Caco-2 (cell line): Measurements from ENCODE around the gene DSCAML1. TPM values are rescaled to one million over a fixed set of nuclear protein-coding genes. Genes with fewer than 3 reads are reported as not detected.

Source experiments
- BruUV-seq: library from RNA; stranded (reverse); fragments of 400-500 nt; replicated peaks from 2 replicates; lab custom pipeline; 2021; lab: Mats Ljungman, UMichigan
- CTCF ChIA-PET: fragments of 300-600 bp; sonication (Branson Sonifier 250); formaldehyde crosslinking; loops from one replicate; lab custom pipeline; 2022; ENCODE audit warnings: antibody characterized with exemption; lab: Charles Lee
- POLR2A ChIA-PET: fragments of 300-600 bp; sonication (Branson Sonifier 250); formaldehyde crosslinking; loops from one replicate; lab custom pipeline; 2022; ENCODE audit warnings: antibody characterized with exemption; lab: Charles Lee
- DNase-seq, 2 experiments: peaks; one replicate each; pipeline versions ENCODE4 v3.0.0 to v3.0.0-alpha.2; 2020 to 2022
- H3K27me3 ChIP-seq: replicated peaks from 2 replicates; pipeline ENCODE4 v1.6.0; 2011; ENCODE audit warnings: low read length; ENCODE audit not compliant: control insufficient read depth, insufficient read depth
- H3K36me3 ChIP-seq: 2 replicates; pipeline ENCODE4 v1.5.1; 2011; ENCODE audit warnings: low read length; ENCODE audit not compliant: control insufficient read depth, insufficient read depth
- H3K4me1 ChIP-seq: fragments of 250-450 bp; sonication (Bioruptor Pico); 2 replicates; pipeline ENCODE4 v1.5.1; 2020; ENCODE audit warnings: mild to moderate bottlenecking
- H3K4me3 ChIP-seq: 2 replicates; pipeline ENCODE4 v1.5.1; 2011; ENCODE audit warnings: low read depth, mild to moderate bottlenecking, control low read depth, low read length
- H3K9me3 ChIP-seq: fragments of 250-450 bp; sonication (Bioruptor Pico); 2 replicates; pipeline ENCODE4 v1.5.1; 2020; ENCODE audit warnings: mild to moderate bottlenecking, moderate library complexity
- H3K27ac Mint-ChIP-seq: one replicate; pipeline ENCODE4 v1.8.0; 2022; ENCODE audit warnings: mixed read lengths; ENCODE audit not compliant: unreplicated experiment
- H3K27me3 Mint-ChIP-seq: one replicate; pipeline ENCODE4 v1.8.0; 2022; ENCODE audit warnings: mixed read lengths; ENCODE audit not compliant: insufficient read depth, unreplicated experiment
- H3K36me3 Mint-ChIP-seq: one replicate; pipeline ENCODE4 v1.8.0; 2022; ENCODE audit warnings: mild to moderate bottlenecking, mixed read lengths; ENCODE audit not compliant: insufficient read depth, unreplicated experiment
- H3K4me1 Mint-ChIP-seq: one replicate; pipeline ENCODE4 v1.8.0; 2022; ENCODE audit warnings: low read depth, mixed read lengths; ENCODE audit not compliant: unreplicated experiment
- H3K4me3 Mint-ChIP-seq: one replicate; pipeline ENCODE4 v1.8.0; 2022; ENCODE audit warnings: mild to moderate bottlenecking, moderate library complexity, mixed read lengths; ENCODE audit not compliant: unreplicated experiment
- H3K9me3 Mint-ChIP-seq: one replicate; pipeline ENCODE4 v1.8.0; 2022; ENCODE audit warnings: mixed read lengths; ENCODE audit not compliant: unreplicated experiment
- intact Hi-C: fragments of 100-400 bp; cut with micrococcal nuclease; formaldehyde crosslinking; loops from one replicate; pipeline ENCODE4 v1.10.0; 2022; ENCODE audit not compliant: unreplicated experiment
- total RNA-seq: library from RNA; stranded (reverse); gene quantifications from 2 replicates; pipeline ENCODE4 v1.2.3, GENCODE V29; 2022
- TF ChIP-seq, protein P1 (sequence below), 2 experiments: fragments of 200-600 bp in 1 of 2; IDR thresholded peaks; 1 replicate in 1 of 2; 2 replicates in 1 of 2; pipeline versions ENCODE4 v1.5.1 to v1.8.0; 2011 to 2022; ENCODE audit warnings: antibody characterized with exemption in 1 of 2, control low read depth in 1 of 2, inconsistent platforms in 1 of 2, low read depth in 1 of 2, low read length in 1 of 2, mild to moderate bottlenecking in 1 of 2, moderate library complexity in 1 of 2; ENCODE audit not compliant: insufficient read depth in 1 of 2, severe bottlenecking in 1 of 2, unreplicated experiment in 1 of 2

The DSCAML1 gene
- total RNA-seq, 1 experiment from 2014 or later, result not detected

DNA sequence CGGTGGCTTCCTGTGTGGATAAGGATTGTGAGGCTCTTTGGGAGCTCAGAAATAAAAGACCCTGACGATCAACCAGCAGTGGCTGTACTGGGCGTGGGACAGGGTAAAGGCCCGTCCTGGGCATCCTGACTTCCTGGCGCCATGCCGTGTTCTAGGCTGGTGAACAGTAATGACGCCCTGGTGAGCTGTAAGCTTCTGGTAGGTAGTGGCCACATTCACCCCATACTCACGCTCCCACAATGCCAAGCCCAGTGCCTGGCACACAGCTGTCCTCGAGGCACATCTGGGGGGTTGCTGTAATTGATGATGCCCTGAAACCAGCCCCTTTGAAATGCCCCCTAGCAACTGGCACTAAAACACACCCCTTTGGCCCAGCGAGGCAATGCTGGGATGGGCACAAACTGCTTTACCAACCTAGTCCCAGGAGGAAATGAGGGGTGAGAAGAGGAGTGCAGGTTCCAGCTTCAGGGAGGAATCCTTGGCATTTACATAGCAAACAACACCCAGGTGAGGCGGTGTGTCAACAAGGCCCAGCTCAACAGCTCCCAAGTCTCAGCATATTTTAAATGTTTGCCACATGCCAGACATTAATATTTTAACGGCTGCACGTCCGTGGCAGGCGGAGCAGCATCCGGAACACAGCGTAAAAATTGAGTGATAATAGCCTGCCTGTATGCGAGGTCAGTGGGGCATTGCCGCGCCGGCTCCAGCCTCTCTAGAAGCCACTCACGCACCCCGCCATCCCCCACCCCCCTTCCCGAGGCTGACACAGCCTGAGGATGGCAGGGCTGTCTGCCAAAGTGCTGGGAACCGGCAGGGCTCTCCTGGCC lies 79.3 kb downstream of the DSCAML1 start:
- intact Hi-C loops, result loop anchor here (1.0 to 5.0 kb wide), 4 partner anchors 14 to 90 kb away; no protein-coding TSS in a partner anchor
- CTCF ChIA-PET, result interaction anchor here (0.7 to 1.5 kb wide), 3 partner anchors 9 to 291 kb away, joined by 3 to 4 read pairs (median 3); no protein-coding TSS in a partner anchor
- Mint-ChIP-seq H3K36me3 (no peaks in the 10 kb centered on the region), H3K4me1 (peaks cover 45% of the 10 kb centered on the region), H3K27ac (peak overlapping the region; percentile 96), H3K9me3 (no peaks in the 10 kb centered on the region), H3K4me3 (peak overlapping the region; percentile 75), H3K27me3 (no peaks in the 10 kb centered on the region)
- no peaks in the 10 kb centered on the region for H3K27me3 ChIP-seq
- peak; percentile 90 to 95 for DNase-seq
- H3K9me3 ChIP-seq, result no peaks in the 10 kb centered on the region
- BruUV-seq, result TSS peak; percentile 98
- no peaks in the 10 kb centered on the region for H3K36me3 ChIP-seq
- H3K4me1 ChIP-seq, result peaks cover 49% of the 10 kb centered on the region
- H3K4me3 ChIP-seq, result peak overlapping the region; percentile 15
- POLR2A ChIA-PET, result interaction anchor here (0.6 to 1.0 kb wide), 5 partner anchors 9 to 50 kb away, joined by 3 to 4 read pairs (median 3); no protein-coding TSS in a partner anchor
- TF ChIP-seq, protein P1, sequence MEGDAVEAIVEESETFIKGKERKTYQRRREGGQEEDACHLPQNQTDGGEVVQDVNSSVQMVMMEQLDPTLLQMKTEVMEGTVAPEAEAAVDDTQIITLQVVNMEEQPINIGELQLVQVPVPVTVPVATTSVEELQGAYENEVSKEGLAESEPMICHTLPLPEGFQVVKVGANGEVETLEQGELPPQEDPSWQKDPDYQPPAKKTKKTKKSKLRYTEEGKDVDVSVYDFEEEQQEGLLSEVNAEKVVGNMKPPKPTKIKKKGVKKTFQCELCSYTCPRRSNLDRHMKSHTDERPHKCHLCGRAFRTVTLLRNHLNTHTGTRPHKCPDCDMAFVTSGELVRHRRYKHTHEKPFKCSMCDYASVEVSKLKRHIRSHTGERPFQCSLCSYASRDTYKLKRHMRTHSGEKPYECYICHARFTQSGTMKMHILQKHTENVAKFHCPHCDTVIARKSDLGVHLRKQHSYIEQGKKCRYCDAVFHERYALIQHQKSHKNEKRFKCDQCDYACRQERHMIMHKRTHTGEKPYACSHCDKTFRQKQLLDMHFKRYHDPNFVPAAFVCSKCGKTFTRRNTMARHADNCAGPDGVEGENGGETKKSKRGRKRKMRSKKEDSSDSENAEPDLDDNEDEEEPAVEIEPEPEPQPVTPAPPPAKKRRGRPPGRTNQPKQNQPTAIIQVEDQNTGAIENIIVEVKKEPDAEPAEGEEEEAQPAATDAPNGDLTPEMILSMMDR (IDR thresholded peaks at IDR 0.05; ENCODE audit: insufficient read depth in 1 of 2, low read depth in 1 of 2, low read length in 1 of 2, severe bottlenecking in 1 of 2, unreplicated experiment in 1 of 2), result no peak

DNA sequence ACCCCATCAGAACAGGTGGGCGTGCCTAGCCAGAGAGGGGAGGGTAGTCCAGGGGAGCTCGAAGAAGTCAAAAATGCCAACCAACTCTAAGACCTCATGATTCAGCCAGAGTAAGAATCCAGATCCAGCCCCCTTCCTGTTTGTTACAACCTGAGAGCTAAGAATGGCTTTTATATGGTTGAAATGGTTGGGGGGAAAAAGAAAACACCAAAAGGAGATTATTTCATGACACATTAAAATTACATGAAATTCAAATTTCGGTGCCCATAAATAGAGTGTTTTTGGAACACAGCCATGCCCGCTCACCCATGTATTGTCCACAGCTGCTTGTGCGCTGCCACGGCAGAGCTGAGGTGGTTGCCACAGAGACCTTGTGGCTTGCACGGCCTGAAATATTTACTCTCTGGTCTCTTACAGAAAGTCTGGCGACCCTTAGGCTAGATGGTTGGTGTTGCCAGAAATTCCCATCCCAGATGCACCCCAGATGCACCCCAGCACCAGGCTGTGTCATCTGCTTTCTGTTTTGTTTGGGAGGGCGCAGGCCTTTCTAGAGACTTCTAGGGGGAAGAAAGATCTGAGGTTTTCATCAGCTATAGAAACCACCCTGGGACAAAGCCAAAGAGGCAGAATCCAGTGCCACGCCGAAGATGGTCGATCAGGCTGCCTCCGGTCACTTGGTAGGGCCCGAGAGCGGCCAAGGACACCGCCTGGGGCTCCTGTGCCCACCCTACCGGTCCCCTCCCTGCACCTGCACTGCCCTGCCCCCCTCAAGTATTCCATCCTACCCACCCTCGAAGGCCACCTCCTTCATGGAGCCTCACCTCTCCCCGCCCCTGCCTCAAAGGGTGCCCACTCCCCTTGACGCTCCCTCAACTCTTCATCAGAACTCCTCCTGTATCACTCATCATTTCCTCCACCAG lies 80.2 kb downstream of the DSCAML1 start:
- Histone ChIP-seq H3K4me3 (no peak overlapping the region), H3K36me3 (no peaks in the 10 kb centered on the region), H3K27me3 (no peaks in the 10 kb centered on the region), H3K9me3 (no peaks in the 10 kb centered on the region), H3K4me1 (peaks cover 49% of the 10 kb centered on the region)
- TF ChIP-seq, protein P1 (IDR thresholded peaks at IDR 0.05; ENCODE audit: insufficient read depth in 1 of 2, low read depth in 1 of 2, low read length in 1 of 2, severe bottlenecking in 1 of 2, unreplicated experiment in 1 of 2), result no peak
- Mint-ChIP-seq H3K27ac (peak overlapping the region; percentile 96), H3K4me3 (no peak overlapping the region), H3K4me1 (peaks cover 38% of the 10 kb centered on the region), H3K27me3 (no peaks in the 10 kb centered on the region), H3K36me3 (no peaks in the 10 kb centered on the region), H3K9me3 (no peaks in the 10 kb centered on the region)
- DNase-seq, result no peak
- ChIA-PET CTCF (interaction anchor here (0.6 to 1.5 kb wide), 4 partner anchors 10 to 291 kb away, joined by 4 read pairs; partner anchors contain the start of gene FXYD6), POLR2A (no interaction called here)
- BruUV-seq, result no TSS peak
- intact Hi-C loops, result loop anchor here (5.0 kb wide), 1 partner anchor 91 kb away; no protein-coding TSS in a partner anchor

DNA sequence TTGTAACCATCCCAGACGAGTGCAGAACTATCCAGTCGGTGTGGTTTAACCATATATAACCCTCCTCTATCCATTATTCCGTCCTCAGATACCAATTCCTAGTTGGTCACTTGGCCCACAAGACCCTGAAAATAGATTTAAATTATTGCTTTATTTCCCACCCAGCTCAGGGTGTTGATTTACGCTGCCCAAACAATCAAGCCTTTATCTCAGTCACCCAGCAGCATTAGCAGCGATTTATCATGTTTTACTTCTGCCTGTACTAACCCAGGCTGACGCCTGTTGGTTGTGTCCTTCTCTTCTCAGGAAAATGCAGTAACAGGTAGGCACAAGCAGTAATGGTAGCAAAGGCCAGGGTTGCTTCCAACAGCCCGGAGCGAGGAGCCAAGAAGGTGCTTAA lies 81.2 kb downstream of the DSCAML1 start:
- Mint-ChIP-seq H3K36me3 (no peaks in the 10 kb centered on the region), H3K4me1 (peaks cover 38% of the 10 kb centered on the region), H3K9me3 (no peaks in the 10 kb centered on the region), H3K27me3 (no peaks in the 10 kb centered on the region), H3K27ac (peak overlapping the region; percentile 20), H3K4me3 (no peak overlapping the region)
- ChIA-PET POLR2A (no interaction called here), CTCF (interaction anchor here (1.4 kb wide), 1 partner anchor 9 kb away, joined by 4 read pairs; no protein-coding TSS in a partner anchor)
- H3K4me1 ChIP-seq, result peaks cover 49% of the 10 kb centered on the region
- TF ChIP-seq, protein P1 (IDR thresholded peaks at IDR 0.05; ENCODE audit: insufficient read depth in 1 of 2, low read depth in 1 of 2, low read length in 1 of 2, severe bottlenecking in 1 of 2, unreplicated experiment in 1 of 2), result no peak
- no peaks in the 10 kb centered on the region for H3K36me3 ChIP-seq
- H3K9me3 ChIP-seq, result no peaks in the 10 kb centered on the region
- intact Hi-C loops, result loop anchor here (5.0 kb wide), 1 partner anchor 92 kb away; no protein-coding TSS in a partner anchor
- no peaks in the 10 kb centered on the region for H3K27me3 ChIP-seq
- BruUV-seq, result no TSS peak
- DNase-seq, result no peak
- H3K4me3 ChIP-seq, result no peak overlapping the region
